GM12892 (cell line): ENCODE results near the gene SLC9A5.

Source experiments
- DNase-seq: peaks from one replicate; pipeline ENCODE4 v3.0.0; 2011; ENCODE audit not compliant: insufficient read length
- FAIRE-seq: peaks from 2 replicates; lab custom pipeline; 2011; peaks lifted over from hg19 to GRCh38; lab: Jason Lieb, UNC
- POLR2A ChIP-seq: IDR thresholded peaks from 2 replicates; pipeline ENCODE4 v1.6.1; 2011; ENCODE audit warnings: low read depth, low read length, control low read depth
- POLR2AphosphoS5 ChIP-seq: IDR thresholded peaks from 2 replicates; pipeline ENCODE4 v1.6.1; 2011; ENCODE audit warnings: low read depth, low read length, control low read depth
- TAF1 ChIP-seq: IDR thresholded peaks from 2 replicates; pipeline ENCODE4 v1.6.1; 2011; ENCODE audit warnings: low read depth, mild to moderate bottlenecking, control low read depth, low read length, borderline replicate concordance

Gene SLC9A5

GRCh38 chr16:67244387-67245185, 4.2 kb upstream of the SLC9A5 start:
- FAIRE-seq (peak; percentile 77), DNase-seq (peak; percentile 87)
- peak; percentile 72 for TF ChIP-seq POLR2AphosphoS5
- TF ChIP-seq TAF1, result 0 out of 2 replicates have a peak, but pooled peaks have one; percentile 30
- TF ChIP-seq POLR2A, result peak; percentile 69

GRCh38 chr16:67245186-67245585, 3.6 kb upstream of the SLC9A5 start:
- FAIRE-seq (no peak), DNase-seq (no peak)
- no peak for TF ChIP-seq POLR2AphosphoS5
- no peak for TF ChIP-seq POLR2A
- no peak for TF ChIP-seq TAF1

- no peak for FAIRE-seq
- no peak for DNase-seq
- no peak for TF ChIP-seq POLR2A
- no peak for TF ChIP-seq TAF1
- TF ChIP-seq POLR2AphosphoS5, result no peak
Observed at GRCh38 chr16:67245674-67246080, 3.1 kb upstream of the SLC9A5 start.

- DNase-seq (peak; percentile 63), FAIRE-seq (peak; percentile 79)
- TF ChIP-seq POLR2A (peak; percentile 51; the same call in 1 of the 2 replicates), TAF1 (no peak), POLR2AphosphoS5 (no peak; the same call in 1 of the 2 replicates)
Observed at GRCh38 chr16:67246081-67246755, 2.6 kb upstream of the SLC9A5 start.

GRCh38 chr16:67246756-67247191, 2.0 kb upstream of the SLC9A5 start:
- DNase-seq (no peak), FAIRE-seq (no peak)
- TF ChIP-seq POLR2A, result no peak
- no peak for TF ChIP-seq TAF1
- TF ChIP-seq POLR2AphosphoS5, result no peak

GRCh38 chr16:67247192-67248072, 1.3 kb upstream of the SLC9A5 start, which contains the start of gene FHOD1:
TSS of gene FHOD1 (minus strand) at chr16:67247481. CDS start at chr16:67247410, 71 bp downstream.
- FAIRE-seq (peak; percentile 91), DNase-seq (peak; percentile 88)
- TF ChIP-seq POLR2AphosphoS5 (no peak), TAF1 (peak; percentile 65; the same call in 1 of the 2 replicates), POLR2A (peak; percentile 70; the same call in 1 of the 2 replicates)

GRCh38 chr16:67248073-67248400, 742 bp upstream of the SLC9A5 start:
- FAIRE-seq (peak; percentile 24), DNase-seq (no peak)
- TF ChIP-seq POLR2AphosphoS5 (no peak), POLR2A (no peak), TAF1 (no peak)

GRCh38 chr16:67249178-67250044, 632 bp downstream of the SLC9A5 start:
- DNase-seq (no peak), FAIRE-seq (peak; percentile 24)
- TF ChIP-seq POLR2A (no peak), TAF1 (no peak), POLR2AphosphoS5 (no peak)

- TF ChIP-seq TAF1, result no peak
- TF ChIP-seq POLR2A, result no peak
- no peak for TF ChIP-seq POLR2AphosphoS5
- no peak for DNase-seq
Observed at GRCh38 chr16:67250045-67250327, 1.2 kb downstream of the SLC9A5 start.

GRCh38 chr16:67252609-67253497, 4.1 kb downstream of the SLC9A5 start:
- no peak for DNase-seq
- no peak for TF ChIP-seq POLR2A
- TF ChIP-seq POLR2AphosphoS5, result no peak
- no peak for TF ChIP-seq TAF1
- no peak for FAIRE-seq

More at GRCh38 chr16:67250045-67250327, 1.2 kb downstream of the SLC9A5 start:
- no peak for FAIRE-seq
